HG02973 (cell line): ENCODE measurements around the gene ENTPD3.
A peak's percentile ranks its signal among the peaks of the same experiment; 100 is the strongest.
"Not testable (repeated sequence)": the region's sequence is repeated elsewhere in the genome, so short reads cannot be mapped to it uniquely, and the experiment has no call there.

ENCODE experiments used
- ATAC-seq: cut with Tn5 transposase; IDR thresholded peaks from one replicate; pipeline ENCODE4 v1.9.1; 2021; ENCODE audit warnings: moderate library complexity; ENCODE audit not compliant: unreplicated experiment

The ENTPD3 gene

GRCh38 chr3:40456940-40457823, 70.2 kb downstream of the ENTPD3 start, which contains the start of gene RPL14:
Gene RPL14, plus strand, starts transcription at chr3:40457339. Its CDS starts 133 bp downstream, at chr3:40457472.
- peak; percentile 62 for ATAC-seq

- ATAC-seq: no peak
These were observed 71.5 kb downstream of the ENTPD3 start for GRCh38 chr3:40458473-40458872.

- not testable (repeated sequence) for ATAC-seq
These were observed 73.5 kb downstream of the ENTPD3 start for GRCh38 chr3:40460481-40460880.

- ATAC-seq: no peak
These were observed 74.2 kb downstream of the ENTPD3 start for GRCh38 chr3:40461161-40461560.

GRCh38 chr3:40462838-40463237, 75.9 kb downstream of the ENTPD3 start:
- ATAC-seq: not testable (repeated sequence)

- no peak for ATAC-seq
These were observed 76.6 kb downstream of the ENTPD3 start for GRCh38 chr3:40463579-40463978.

GRCh38 chr3:40464339-40465110, 77.5 kb downstream of the ENTPD3 start:
- no peak for ATAC-seq

GRCh38 chr3:40465111-40465407, 78.1 kb downstream of the ENTPD3 start:
- ATAC-seq: no peak

GRCh38 chr3:40465456-40465855, 78.5 kb downstream of the ENTPD3 start:
- ATAC-seq: no peak

- ATAC-seq: no peak
These were observed 81.0 kb downstream of the ENTPD3 start for GRCh38 chr3:40468018-40468417.

- no peak for ATAC-seq
These were observed 83.7 kb downstream of the ENTPD3 start for GRCh38 chr3:40470701-40471100.

GRCh38 chr3:40476478-40477470, 89.8 kb downstream of the ENTPD3 start, which contains the start of gene ZNF619:
Gene ZNF619, plus strand, starts transcription at chr3:40477122. Its CDS starts 858 bp downstream, at chr3:40477980.
- peak; percentile 85 for ATAC-seq

GRCh38 chr3:40477666-40478065, 90.7 kb downstream of the ENTPD3 start:
- no peak for ATAC-seq
